ENCODE measurements around the gene RSPH9.
"Not testable (repeated sequence)": the region's sequence is repeated elsewhere in the genome, so short reads cannot be mapped to it uniquely, and the experiment has no call there.

Gene RSPH9

DNA sequence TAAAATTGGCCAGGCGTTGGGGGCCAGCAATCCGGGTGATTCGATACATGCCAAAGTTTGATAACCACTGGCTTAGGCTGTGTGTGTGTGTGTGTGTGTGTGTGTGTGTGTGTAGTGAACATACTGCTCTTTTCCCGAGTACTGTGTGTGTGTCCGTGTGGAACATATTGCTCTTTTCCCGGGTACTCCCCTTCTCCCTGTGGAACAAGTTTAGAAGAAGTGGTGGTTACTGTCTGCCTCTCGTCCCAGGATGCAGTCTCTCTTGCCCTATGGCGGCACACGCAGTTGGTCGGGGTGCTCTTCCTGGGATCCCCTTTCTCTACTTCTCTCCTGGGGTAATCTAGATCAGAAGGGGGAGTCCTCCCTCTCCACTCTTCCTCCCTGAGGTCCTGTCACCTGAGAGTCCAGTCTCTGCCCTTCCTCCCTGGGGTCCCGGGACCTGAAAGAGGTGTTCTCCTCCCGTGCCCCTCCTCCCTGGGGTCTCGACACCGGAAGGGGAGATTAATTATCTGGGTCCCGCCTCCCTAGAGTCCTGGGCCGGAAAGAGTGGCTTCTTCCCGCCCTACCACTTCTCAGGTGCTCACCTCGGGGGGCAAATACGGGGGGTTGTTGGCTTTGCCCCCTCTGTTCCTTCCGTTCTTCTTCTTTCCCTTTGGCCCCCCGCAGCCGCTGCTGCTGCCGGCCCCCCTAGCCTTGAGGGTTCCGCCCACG, 16.3 kb upstream of the RSPH9 start:
- peak overlapping the region; percentile 96 for H3K4me3 ChIP-seq (ENCODE audit: control insufficient read depth, low read depth, low read length)
- TF ChIP-seq, protein P1, sequence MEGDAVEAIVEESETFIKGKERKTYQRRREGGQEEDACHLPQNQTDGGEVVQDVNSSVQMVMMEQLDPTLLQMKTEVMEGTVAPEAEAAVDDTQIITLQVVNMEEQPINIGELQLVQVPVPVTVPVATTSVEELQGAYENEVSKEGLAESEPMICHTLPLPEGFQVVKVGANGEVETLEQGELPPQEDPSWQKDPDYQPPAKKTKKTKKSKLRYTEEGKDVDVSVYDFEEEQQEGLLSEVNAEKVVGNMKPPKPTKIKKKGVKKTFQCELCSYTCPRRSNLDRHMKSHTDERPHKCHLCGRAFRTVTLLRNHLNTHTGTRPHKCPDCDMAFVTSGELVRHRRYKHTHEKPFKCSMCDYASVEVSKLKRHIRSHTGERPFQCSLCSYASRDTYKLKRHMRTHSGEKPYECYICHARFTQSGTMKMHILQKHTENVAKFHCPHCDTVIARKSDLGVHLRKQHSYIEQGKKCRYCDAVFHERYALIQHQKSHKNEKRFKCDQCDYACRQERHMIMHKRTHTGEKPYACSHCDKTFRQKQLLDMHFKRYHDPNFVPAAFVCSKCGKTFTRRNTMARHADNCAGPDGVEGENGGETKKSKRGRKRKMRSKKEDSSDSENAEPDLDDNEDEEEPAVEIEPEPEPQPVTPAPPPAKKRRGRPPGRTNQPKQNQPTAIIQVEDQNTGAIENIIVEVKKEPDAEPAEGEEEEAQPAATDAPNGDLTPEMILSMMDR (conservative IDR thresholded peaks at IDR 0.05; ENCODE audit: control insufficient read depth, insufficient read depth, low read depth, low read length) = no peak
- DNase-seq (ENCODE audit: low read depth) = peak; percentile 37

DNA sequence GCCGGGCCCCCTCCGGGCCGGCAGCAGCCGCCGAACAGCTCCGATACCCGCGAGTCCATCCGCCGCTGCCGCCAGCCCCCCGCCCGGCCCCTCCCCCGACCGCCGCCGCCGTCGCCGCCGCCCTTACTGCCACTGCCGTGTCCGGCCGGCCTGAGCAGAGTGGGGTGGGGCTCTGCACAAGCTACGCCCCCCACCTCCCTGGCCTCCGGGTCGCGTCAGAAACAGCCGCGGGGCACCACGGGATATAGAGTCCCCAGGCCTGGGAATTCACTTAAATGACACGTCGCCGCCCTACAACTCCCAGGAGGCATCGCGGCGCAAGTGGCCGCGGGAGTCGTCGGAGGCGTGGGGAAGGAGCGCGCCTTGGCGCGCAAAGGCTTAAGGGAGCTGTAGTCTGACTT, 15.7 kb upstream of the RSPH9 start, which contains the start of gene GTPBP2:
TSS of gene GTPBP2 (minus strand) at position 161 of the 401 bp plus-strand sequence. CDS start at position 59, 102 bp downstream.
- H3K4me3 ChIP-seq (ENCODE audit: control insufficient read depth, low read depth, low read length) = peak within 1 kb of the TSS; percentile 96
- TF ChIP-seq, protein P1 (conservative IDR thresholded peaks at IDR 0.05; ENCODE audit: control insufficient read depth, insufficient read depth, low read depth, low read length) = no peak
- peak; percentile 98 for DNase-seq (ENCODE audit: low read depth)

DNA sequence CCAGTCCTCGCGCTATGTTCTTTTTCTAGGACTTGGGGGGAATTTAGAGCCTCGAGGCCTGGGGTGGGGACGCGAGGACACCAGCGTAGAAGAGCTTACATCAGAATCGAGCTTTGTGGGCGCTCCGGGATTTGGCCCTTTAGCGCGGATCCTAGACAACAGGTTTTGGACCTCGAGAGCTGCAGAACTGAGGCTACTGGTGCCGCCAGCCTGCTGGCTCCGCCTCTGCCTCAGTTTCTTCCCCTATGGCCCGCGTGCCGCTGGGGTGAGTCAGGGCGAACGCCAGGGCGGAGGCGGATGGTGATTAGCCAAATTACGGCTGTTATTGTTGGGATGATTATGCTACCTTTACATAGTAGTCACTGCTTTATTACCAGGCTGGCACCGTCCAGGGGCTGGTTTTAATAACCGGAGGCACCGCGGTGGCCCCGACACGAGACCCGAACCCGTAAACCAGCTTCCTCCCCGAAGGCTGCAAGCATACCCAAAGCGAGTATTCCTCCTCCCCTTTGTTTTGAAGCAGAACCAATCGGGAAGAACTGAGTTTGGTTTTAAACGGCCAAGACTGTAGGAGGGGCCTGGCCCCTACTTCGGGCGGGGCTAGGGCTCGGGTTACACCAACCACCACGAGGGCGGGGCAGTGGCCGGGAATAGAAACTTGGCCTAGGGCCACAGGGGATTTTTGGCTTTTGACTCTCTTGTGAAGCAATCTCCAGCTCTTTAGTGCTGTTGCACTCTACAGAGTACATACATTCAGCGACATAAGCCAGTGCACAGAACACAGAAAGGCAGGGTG, 15.1 kb upstream of the RSPH9 start:
- peak; percentile 98 for DNase-seq (ENCODE audit: low read depth)
- TF ChIP-seq, protein P1 (conservative IDR thresholded peaks at IDR 0.05; ENCODE audit: control insufficient read depth, insufficient read depth, low read depth, low read length) = no peak
- peak overlapping the region; percentile 96 for H3K4me3 ChIP-seq (ENCODE audit: control insufficient read depth, low read depth, low read length)

DNA sequence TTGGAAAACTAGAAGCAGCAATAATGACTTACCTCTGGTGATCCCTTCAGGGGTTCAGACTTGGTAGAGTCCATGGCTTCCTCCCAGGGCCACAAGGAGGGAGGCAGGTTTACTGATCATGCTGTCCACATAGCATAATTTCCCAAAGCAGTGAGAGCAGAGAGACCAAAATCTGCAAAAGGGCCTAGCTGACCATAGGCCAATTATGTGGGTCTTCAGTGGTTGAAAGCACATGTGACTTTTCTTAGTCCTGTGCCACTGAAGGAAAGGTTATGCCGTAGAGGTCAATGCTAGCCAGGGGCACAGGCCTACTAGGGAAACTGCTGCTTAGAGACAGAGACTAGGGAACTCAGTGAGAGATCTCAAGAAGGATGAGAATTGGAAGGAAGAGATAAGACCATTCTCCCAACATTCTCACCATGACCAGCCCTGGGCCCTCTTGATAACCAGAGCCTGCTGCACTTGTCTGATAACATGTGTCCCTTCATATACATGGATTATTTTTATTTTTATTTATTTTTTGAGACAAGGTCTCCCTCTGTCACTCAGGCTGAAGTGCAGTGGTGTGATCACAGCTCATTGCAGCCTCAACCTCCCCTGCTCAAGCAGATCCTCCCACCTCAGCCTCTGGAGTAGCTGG, 13.7 kb upstream of the RSPH9 start:
- no peak overlapping the region for H3K4me3 ChIP-seq (ENCODE audit: control insufficient read depth, low read depth, low read length)
- no peak for DNase-seq (ENCODE audit: low read depth)
- TF ChIP-seq, protein P1 (conservative IDR thresholded peaks at IDR 0.05; ENCODE audit: control insufficient read depth, insufficient read depth, low read depth, low read length) = no peak

DNA sequence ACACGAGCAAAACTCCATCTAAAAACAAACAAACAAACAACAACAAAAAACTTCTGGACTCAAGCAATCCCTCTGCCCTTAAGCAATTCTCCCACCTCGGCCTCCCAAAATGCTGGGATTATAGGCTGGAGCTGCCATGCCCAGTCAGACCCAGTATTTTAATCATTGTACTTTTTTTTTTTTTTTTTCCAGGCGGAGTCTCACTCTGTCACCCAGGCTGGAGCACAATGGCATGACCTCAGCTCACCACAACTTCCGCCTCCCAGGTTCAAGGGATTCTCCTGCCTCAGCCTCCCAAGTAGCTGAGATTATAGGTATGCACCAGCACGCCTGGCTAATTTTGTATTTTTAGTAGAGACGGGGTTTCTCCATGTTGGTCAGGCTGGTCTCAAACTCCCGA, 11.8 kb upstream of the RSPH9 start:
- not testable (repeated sequence) for H3K4me3 ChIP-seq (ENCODE audit: control insufficient read depth, low read depth, low read length); DNase-seq (ENCODE audit: low read depth)

DNA sequence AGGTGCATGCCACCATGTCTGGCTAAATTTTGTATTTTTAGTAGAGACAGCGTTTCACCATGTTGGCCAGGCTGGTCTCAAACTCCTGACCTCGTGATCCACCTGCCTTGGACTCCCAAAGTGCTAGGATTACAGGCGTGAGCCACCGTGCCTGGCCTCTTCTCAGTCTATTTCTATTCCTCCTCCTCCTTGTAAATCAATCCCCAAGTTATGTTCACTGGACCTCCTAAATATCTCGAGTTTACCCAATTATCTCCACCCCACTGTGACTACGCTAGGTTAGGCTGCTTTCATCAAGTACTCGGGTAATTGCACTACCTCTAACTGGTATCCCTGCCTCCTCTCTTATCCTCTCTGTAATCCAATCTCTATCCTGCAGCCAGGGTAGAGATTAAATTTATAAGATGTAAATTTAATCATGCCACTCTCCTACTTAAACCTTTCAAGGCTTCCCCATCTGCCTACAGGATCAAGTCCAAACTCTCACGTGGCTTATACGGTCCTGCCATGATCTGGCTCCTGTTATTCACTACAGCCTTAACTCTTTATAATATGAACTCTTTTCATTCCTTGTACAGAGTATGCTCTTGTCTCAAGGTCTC, 10.0 kb upstream of the RSPH9 start:
- DNase-seq (ENCODE audit: low read depth) = no peak
- TF ChIP-seq, protein P1 (conservative IDR thresholded peaks at IDR 0.05; ENCODE audit: control insufficient read depth, insufficient read depth, low read depth, low read length) = no peak
- no peak overlapping the region for H3K4me3 ChIP-seq (ENCODE audit: control insufficient read depth, low read depth, low read length)

Measured in fibroblast of mammary gland (primary cell).